ENCODE results near the gene ARFGAP3. TPM values are rescaled to one million over a fixed set of nuclear protein-coding genes. Genes with fewer than 3 reads are reported as not detected.

ARFGAP3 gene
- total RNA-seq, 1 donor from 2014 or later = 48.9 TPM

- DNase-seq (ENCODE audit: extremely low read depth, low read depth, low spot score) = no peak
Measured at GRCh38 chr22:42825796-42826195, 31.3 kb downstream of the ARFGAP3 start.

GRCh38 chr22:42821386-42821785 is 35.7 kb downstream of the ARFGAP3 start:
- no peak for DNase-seq (ENCODE audit: extremely low read depth, low read depth, low spot score)

GRCh38 chr22:42820045-42820763 is 36.9 kb downstream of the ARFGAP3 start:
- no peak for DNase-seq (ENCODE audit: extremely low read depth, low read depth, low spot score)

GRCh38 chr22:42819412-42820044 is 37.5 kb downstream of the ARFGAP3 start:
- DNase-seq (ENCODE audit: extremely low read depth, low read depth, low spot score) = no peak

GRCh38 chr22:42817556-42817955 is 39.5 kb downstream of the ARFGAP3 start:
- no peak for DNase-seq (ENCODE audit: extremely low read depth, low read depth, low spot score)

- no peak for DNase-seq (ENCODE audit: extremely low read depth, low read depth, low spot score)
Measured at GRCh38 chr22:42816336-42816735, 40.7 kb downstream of the ARFGAP3 start.

GRCh38 chr22:42814616-42815015 is 42.5 kb downstream of the ARFGAP3 start:
- no peak for DNase-seq (ENCODE audit: extremely low read depth, low read depth, low spot score)

GRCh38 chr22:42814215-42814614 is 42.9 kb downstream of the ARFGAP3 start:
- DNase-seq (ENCODE audit: extremely low read depth, low read depth, low spot score) = no peak

GRCh38 chr22:42813501-42813900 is 43.6 kb downstream of the ARFGAP3 start:
- no peak for DNase-seq (ENCODE audit: extremely low read depth, low read depth, low spot score)

- no peak for DNase-seq (ENCODE audit: extremely low read depth, low read depth, low spot score)
Measured at GRCh38 chr22:42811459-42811858, 45.6 kb downstream of the ARFGAP3 start.

- no peak for DNase-seq (ENCODE audit: extremely low read depth, low read depth, low spot score)
Measured at GRCh38 chr22:42808521-42808920, 48.6 kb downstream of the ARFGAP3 start.

- DNase-seq (ENCODE audit: extremely low read depth, low read depth, low spot score) = no peak
Measured at GRCh38 chr22:42807185-42807584, 49.9 kb downstream of the ARFGAP3 start.

GRCh38 chr22:42805998-42806830 is 50.9 kb downstream of the ARFGAP3 start:
- DNase-seq (ENCODE audit: extremely low read depth, low read depth, low spot score) = no peak

GRCh38 chr22:42805016-42805997 is 51.8 kb downstream of the ARFGAP3 start:
- no peak for DNase-seq (ENCODE audit: extremely low read depth, low read depth, low spot score)

GRCh38 chr22:42803389-42803788 is 53.7 kb downstream of the ARFGAP3 start:
- no peak for DNase-seq (ENCODE audit: extremely low read depth, low read depth, low spot score)

- no peak for DNase-seq (ENCODE audit: extremely low read depth, low read depth, low spot score)
Measured at GRCh38 chr22:42801252-42802080, 55.6 kb downstream of the ARFGAP3 start.

GRCh38 chr22:42800451-42801251 is 56.4 kb downstream of the ARFGAP3 start:
- no peak for DNase-seq (ENCODE audit: extremely low read depth, low read depth, low spot score)

GRCh38 chr22:42799461-42800405 is 57.3 kb downstream of the ARFGAP3 start:
- no peak for DNase-seq (ENCODE audit: extremely low read depth, low read depth, low spot score)
